T-helper 2 cell treated with Interferon-gamma antibody and Interleukin-4, amounts not matched to agents 100 ng/mL and 5 ng/mL, for 36 hours (primary cell): ENCODE data around the gene SERTAD1. TPM values are rescaled to one million over a fixed set of nuclear protein-coding genes. Genes with fewer than 3 reads are reported as not detected.

Experiments
- intact Hi-C: fragments of 100-400 bp; cut with micrococcal nuclease; formaldehyde crosslinking; loops from one replicate; pipeline ENCODE4 v1.15.1; 2023
- total RNA-seq: library from RNA; stranded (reverse); gene quantifications from 2 replicates; pipeline ENCODE4 v1.2.3, GENCODE V29; 2022

The SERTAD1 gene
- total RNA-seq, 1 donor from 2014 or later: 8.9 TPM

GRCh38 chr19:40424637-40425449, 949 bp downstream of the SERTAD1 start:
- intact Hi-C loops: loop anchor here (1.0 to 5.0 kb wide), 4 partner anchors 21 to 187 kb away; partner anchors contain the start of genes C19orf47, PLD3 and SPTBN4

- intact Hi-C loops: loop anchor here (2.0 to 5.0 kb wide), 2 partner anchors 43 to 77 kb away; partner anchors contain the start of genes C19orf47, PLD3 and SPTBN4
Measured at GRCh38 chr19:40423938-40424337, 1.9 kb downstream of the SERTAD1 start.

GRCh38 chr19:40422748-40423566, 2.8 kb downstream of the SERTAD1 start:
- intact Hi-C loops: loop anchor here (5.0 kb wide), 1 partner anchor 76 kb away; the partner anchor contains the start of genes C19orf47 and PLD3

- intact Hi-C loops: loop anchor here (1.0 to 5.0 kb wide), 2 partner anchors 21 to 75 kb away; partner anchors contain the start of genes C19orf47 and PLD3
Measured at GRCh38 chr19:40421993-40422747, 3.6 kb downstream of the SERTAD1 start.

GRCh38 chr19:40420766-40421765, 4.7 kb downstream of the SERTAD1 start:
- intact Hi-C loops: loop anchor here (1.0 to 5.0 kb wide), 2 partner anchors 22 to 74 kb away; partner anchors contain the start of genes C19orf47 and PLD3

GRCh38 chr19:40420451-40420765, 5.4 kb downstream of the SERTAD1 start:
- intact Hi-C loops: loop anchor here (5.0 kb wide), 1 partner anchor 73 kb away; the partner anchor contains the start of genes C19orf47 and PLD3

GRCh38 chr19:40419780-40420179, 6.0 kb downstream of the SERTAD1 start:
- intact Hi-C loops: loop anchor here (5.0 kb wide), 1 partner anchor 72 kb away; the partner anchor contains the start of genes C19orf47 and PLD3

- intact Hi-C loops: no loop called here
Measured at GRCh38 chr19:40419066-40419612, 6.7 kb downstream of the SERTAD1 start.

- intact Hi-C loops: no loop called here
Measured at GRCh38 chr19:40418040-40418439, 7.8 kb downstream of the SERTAD1 start.

GRCh38 chr19:40417643-40417981, 8.2 kb downstream of the SERTAD1 start:
- intact Hi-C loops: no loop called here

GRCh38 chr19:40416918-40417642, 8.7 kb downstream of the SERTAD1 start:
- intact Hi-C loops: no loop called here

GRCh38 chr19:40415768-40416167, 10.0 kb downstream of the SERTAD1 start:
- intact Hi-C loops: no loop called here

GRCh38 chr19:40414542-40415535, 11.0 kb downstream of the SERTAD1 start:
- intact Hi-C loops: no loop called here

- intact Hi-C loops: no loop called here
Measured at GRCh38 chr19:40413291-40413845, 12.4 kb downstream of the SERTAD1 start, which contains the start of gene PRX. TSS of gene PRX (minus strand) at chr19:40413378. CDS start at chr19:40407932, 5,446 bp downstream.

GRCh38 chr19:40412866-40413265, 12.9 kb downstream of the SERTAD1 start:
- intact Hi-C loops: no loop called here

GRCh38 chr19:40411958-40412499, 13.8 kb downstream of the SERTAD1 start:
- intact Hi-C loops: no loop called here
